Daoy (cell line): ENCODE data around the gene CCDC74A. TPM values are rescaled to one million over a fixed set of nuclear protein-coding genes. Genes with fewer than 3 reads are reported as not detected.
A peak's percentile ranks its signal among the peaks of the same experiment; 100 is the strongest.
"Not testable (repeated sequence)": the region's sequence is repeated elsewhere in the genome, so short reads cannot be mapped to it uniquely, and the experiment has no call there.

ENCODE experiments used
- DNase-seq: peaks from one replicate; pipeline ENCODE4 v3.0.0-alpha.2; 2015; ENCODE audit warnings: low read depth
- total RNA-seq: library from RNA; depleted of rRNA; stranded (reverse); fragments of >200 nt; shearing (Covaris generic); gene quantifications from 2 replicates; pipeline ENCODE4 v1.2.3, GENCODE V29; 2014

CCDC74A gene
- total RNA-seq, 1 experiment from 2014 or later: 7.1 TPM

GRCh38 chr2:131498321-131498973, 29.2 kb upstream of the CCDC74A start:
- DNase-seq: peak; percentile 28

GRCh38 chr2:131503587-131503986, 24.1 kb upstream of the CCDC74A start:
- not testable (repeated sequence) for DNase-seq

- not testable (repeated sequence) for DNase-seq
Measured at GRCh38 chr2:131504082-131504750, 23.5 kb upstream of the CCDC74A start.

DNA sequence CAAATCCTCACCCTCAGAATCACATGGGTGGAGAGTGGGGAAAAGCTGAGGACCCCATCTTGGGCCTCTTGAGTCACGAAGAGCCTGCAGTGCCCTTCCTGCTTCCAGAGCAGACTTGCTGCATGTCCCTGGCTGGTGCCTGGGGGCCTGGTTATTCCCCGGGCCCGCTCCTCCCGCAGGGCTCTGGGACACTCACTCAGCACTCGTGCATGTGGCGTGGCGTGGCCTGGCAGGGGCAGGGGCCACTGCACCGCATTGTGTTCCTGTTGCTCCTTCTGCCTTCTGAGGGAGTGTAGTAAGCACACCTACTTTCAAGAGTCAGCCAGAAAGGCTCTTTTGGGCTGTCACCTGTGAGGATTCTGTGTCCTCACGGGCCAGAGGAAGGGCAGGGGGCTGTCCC, 18.1 kb upstream of the CCDC74A start:
- DNase-seq: no peak

- DNase-seq: not testable (repeated sequence)
Measured at GRCh38 chr2:131511291-131511968, 16.3 kb upstream of the CCDC74A start.

DNA sequence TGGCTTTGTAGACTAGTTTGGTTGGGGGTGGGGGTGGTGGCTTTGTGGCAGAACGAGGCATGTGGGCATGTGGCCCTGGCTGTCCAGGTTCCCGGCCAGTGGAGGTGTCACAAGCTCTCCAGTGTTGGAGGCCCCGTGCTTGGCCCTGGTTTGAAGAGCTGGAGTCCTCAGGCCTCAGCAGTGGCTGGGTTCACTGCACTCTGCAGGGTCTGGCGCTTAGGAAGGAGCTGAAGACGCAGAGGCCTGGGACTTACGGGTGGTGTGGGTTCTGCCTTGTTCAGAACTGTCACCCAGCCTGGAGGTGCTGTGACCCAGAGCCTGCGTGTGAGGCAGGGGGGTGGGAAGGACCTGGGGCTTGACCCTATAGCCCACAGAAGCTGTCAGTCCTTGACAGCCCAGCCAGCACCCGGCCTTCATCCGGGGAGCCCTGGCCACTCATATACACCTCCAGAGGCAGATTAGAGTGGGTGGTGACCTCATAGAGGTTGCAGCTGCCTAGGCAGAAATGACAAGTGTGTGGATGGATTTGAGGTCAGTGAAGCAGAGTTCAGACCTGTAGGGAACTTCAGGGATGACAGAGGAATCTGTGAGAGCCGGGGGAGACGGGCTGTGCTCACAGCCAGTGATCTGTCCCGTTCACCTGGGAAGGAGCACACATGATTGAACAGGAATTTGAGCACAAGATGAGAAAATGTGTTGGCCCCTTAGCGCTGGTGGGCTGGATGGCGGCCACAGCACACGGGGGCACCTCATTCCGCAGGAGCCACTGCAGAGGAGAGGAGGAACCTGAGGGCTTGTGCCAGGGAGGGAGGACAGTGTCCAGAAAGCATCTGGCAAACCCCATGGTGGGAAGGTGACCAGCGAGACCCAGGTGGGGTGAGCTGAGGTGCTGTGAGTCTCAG, 15.5 kb upstream of the CCDC74A start:
- DNase-seq: not testable (repeated sequence)

- not testable (repeated sequence) for DNase-seq
Measured at GRCh38 chr2:131514408-131515166, 13.1 kb upstream of the CCDC74A start.

- DNase-seq: not testable (repeated sequence)
Measured at GRCh38 chr2:131515235-131515634, 12.5 kb upstream of the CCDC74A start.

DNA sequence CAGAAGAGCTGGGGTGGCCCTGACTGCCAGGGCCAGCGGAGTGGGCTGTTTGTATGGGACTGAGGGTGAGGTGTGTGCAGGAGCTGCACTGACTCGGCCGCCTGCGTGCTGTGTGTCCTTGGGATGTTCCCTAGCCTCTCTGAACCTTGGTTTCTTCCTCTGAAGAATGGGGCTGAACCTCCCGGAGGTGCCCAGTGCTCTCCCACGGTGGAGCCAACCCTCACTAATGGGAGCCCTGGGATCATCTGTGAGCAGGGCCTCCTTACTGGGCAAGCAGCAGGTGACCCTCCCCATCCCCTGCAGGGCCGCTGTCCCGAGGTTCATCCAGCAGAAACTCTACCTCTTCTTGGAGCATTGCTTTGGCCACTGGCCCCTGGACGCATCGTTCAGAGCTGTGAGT, 11.7 kb upstream of the CCDC74A start:
- no peak for DNase-seq

GRCh38 chr2:131516621-131517020, 11.1 kb upstream of the CCDC74A start:
- DNase-seq: peak; percentile 23

DNA sequence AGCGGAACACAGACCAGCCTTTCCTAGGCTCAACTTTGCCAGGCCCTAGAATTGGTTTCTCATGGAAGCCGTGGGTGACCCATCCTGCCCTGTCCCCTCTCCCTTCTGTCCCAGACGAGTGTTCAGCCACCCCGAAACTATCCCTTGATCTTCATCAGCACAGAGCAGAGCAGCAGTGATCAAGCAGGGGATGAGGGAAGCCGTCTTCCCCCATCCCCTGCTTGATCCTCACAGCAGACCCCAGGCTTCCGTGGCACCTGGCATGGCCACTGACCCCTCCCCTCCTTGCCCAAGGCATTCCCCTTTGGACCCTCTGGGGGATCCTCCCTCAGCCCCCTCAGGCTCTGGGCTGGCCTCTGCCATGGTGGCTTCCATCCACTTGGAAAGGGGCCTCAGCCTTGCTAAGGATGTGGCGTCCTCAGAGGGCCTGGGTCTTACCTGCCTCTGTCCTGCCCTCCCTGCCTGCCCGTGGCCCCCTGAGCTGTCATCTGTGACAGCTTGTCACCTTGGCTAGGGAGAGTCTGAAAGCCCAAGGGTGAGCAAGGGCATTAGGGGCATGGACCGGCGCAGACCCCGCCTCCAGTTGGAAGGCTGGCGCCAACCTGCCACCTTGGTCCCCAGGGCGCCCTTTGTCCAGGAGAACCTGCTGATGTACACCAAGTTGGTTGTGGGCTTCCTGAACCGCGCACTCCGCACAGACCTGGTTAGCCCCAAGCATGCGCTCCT, 10.4 kb upstream of the CCDC74A start:
- no peak for DNase-seq

- not testable (repeated sequence) for DNase-seq
Measured at GRCh38 chr2:131517856-131518255, 9.8 kb upstream of the CCDC74A start.

- DNase-seq: not testable (repeated sequence)
Measured at GRCh38 chr2:131518531-131518930, 9.2 kb upstream of the CCDC74A start.

GRCh38 chr2:131519466-131519865, 8.2 kb upstream of the CCDC74A start:
- DNase-seq: no peak

GRCh38 chr2:131519871-131520470, 7.7 kb upstream of the CCDC74A start:
- DNase-seq: not testable (repeated sequence)

- DNase-seq: no peak
Measured at GRCh38 chr2:131520526-131520925, 7.2 kb upstream of the CCDC74A start.

GRCh38 chr2:131521524-131521923, 6.2 kb upstream of the CCDC74A start:
- not testable (repeated sequence) for DNase-seq

GRCh38 chr2:131521961-131522781, 5.5 kb upstream of the CCDC74A start:
- DNase-seq: no peak

GRCh38 chr2:131525256-131525655, 2.4 kb upstream of the CCDC74A start:
- DNase-seq: not testable (repeated sequence)
